Activated naive CD4-positive, alpha-beta T cell treated with anti-CD3 and anti-CD28 coated beads, Interleukin-2, amount 50 U/mL, for 24 hours (primary cell): ENCODE measurements around the gene CHMP4A.

Source experiments
- H3K27ac Mint-ChIP-seq: one replicate; pipeline ENCODE4 v1.8.0; 2021; ENCODE audit warnings: mild to moderate bottlenecking, mixed read lengths
- H3K27me3 Mint-ChIP-seq: one replicate; pipeline ENCODE4 v1.8.0; 2021; ENCODE audit warnings: mixed read lengths
- H3K36me3 Mint-ChIP-seq: one replicate; pipeline ENCODE4 v1.8.0; 2021; ENCODE audit warnings: mixed read lengths
- H3K4me1 Mint-ChIP-seq: one replicate; pipeline ENCODE4 v1.8.0; 2021; ENCODE audit warnings: mixed read lengths
- H3K4me3 Mint-ChIP-seq: one replicate; pipeline ENCODE4 v1.8.0; 2021; ENCODE audit warnings: mild to moderate bottlenecking, mixed read lengths
- H3K9me3 Mint-ChIP-seq: one replicate; pipeline ENCODE4 v1.8.0; 2021; ENCODE audit warnings: mixed read lengths

CHMP4A gene

GRCh38 chr14:24195186-24196070 is 17.9 kb downstream of the CHMP4A start, which contains the start of gene TM9SF1:
Gene TM9SF1 (minus strand): TSS chr14:24195441. CDS start chr14:24195019, 422 bp downstream.
- H3K27ac Mint-ChIP-seq, result peak within 1 kb of the TSS; percentile 97
- peak within 1 kb of the TSS; percentile 94 for H3K4me3 Mint-ChIP-seq
- no peaks in the 10 kb centered on the region for H3K27me3 Mint-ChIP-seq
- no peaks in the 10 kb centered on the region for H3K9me3 Mint-ChIP-seq
- H3K36me3 Mint-ChIP-seq, result peaks cover 8% of the 10 kb centered on the region
- H3K4me1 Mint-ChIP-seq, result peaks cover 57% of the 10 kb centered on the region

GRCh38 chr14:24194873-24195185 is 18.5 kb downstream of the CHMP4A start:
- Mint-ChIP-seq H3K4me1 (peaks cover 60% of the 10 kb centered on the region), H3K36me3 (peaks cover 8% of the 10 kb centered on the region), H3K27ac (peak overlapping the region; percentile 57), H3K9me3 (no peaks in the 10 kb centered on the region), H3K27me3 (no peaks in the 10 kb centered on the region), H3K4me3 (peak overlapping the region; percentile 94)

- peaks cover 62% of the 10 kb centered on the region for H3K4me1 Mint-ChIP-seq
- H3K9me3 Mint-ChIP-seq, result no peaks in the 10 kb centered on the region
- no peaks in the 10 kb centered on the region for H3K27me3 Mint-ChIP-seq
- peaks cover 8% of the 10 kb centered on the region for H3K36me3 Mint-ChIP-seq
- peak overlapping the region; percentile 94 for H3K4me3 Mint-ChIP-seq
- H3K27ac Mint-ChIP-seq, result peak overlapping the region; percentile 57
Measured at GRCh38 chr14:24194186-24194872, 19.0 kb downstream of the CHMP4A start.

- peaks cover 62% of the 10 kb centered on the region for H3K4me1 Mint-ChIP-seq
- H3K36me3 Mint-ChIP-seq, result peaks cover 4% of the 10 kb centered on the region
- no peak overlapping the region for H3K27ac Mint-ChIP-seq
- no peaks in the 10 kb centered on the region for H3K27me3 Mint-ChIP-seq
- no peaks in the 10 kb centered on the region for H3K9me3 Mint-ChIP-seq
- H3K4me3 Mint-ChIP-seq, result no peak overlapping the region
Measured at GRCh38 chr14:24192933-24193332, 20.4 kb downstream of the CHMP4A start.

- Mint-ChIP-seq H3K9me3 (no peaks in the 10 kb centered on the region), H3K27ac (no peak overlapping the region), H3K4me1 (peaks cover 62% of the 10 kb centered on the region), H3K4me3 (no peak overlapping the region), H3K27me3 (no peaks in the 10 kb centered on the region), H3K36me3 (peaks cover 5% of the 10 kb centered on the region)
Measured at GRCh38 chr14:24190416-24190815, 22.9 kb downstream of the CHMP4A start.

GRCh38 chr14:24189460-24189859 is 23.8 kb downstream of the CHMP4A start:
- no peaks in the 10 kb centered on the region for H3K27me3 Mint-ChIP-seq
- H3K4me3 Mint-ChIP-seq, result peak overlapping the region; percentile 92
- peaks cover 5% of the 10 kb centered on the region for H3K36me3 Mint-ChIP-seq
- H3K4me1 Mint-ChIP-seq, result peaks cover 57% of the 10 kb centered on the region
- H3K27ac Mint-ChIP-seq, result no peak overlapping the region
- no peaks in the 10 kb centered on the region for H3K9me3 Mint-ChIP-seq

GRCh38 chr14:24189059-24189375 is 24.3 kb downstream of the CHMP4A start:
- H3K9me3 Mint-ChIP-seq, result no peaks in the 10 kb centered on the region
- peak overlapping the region; percentile 92 for H3K4me3 Mint-ChIP-seq
- H3K4me1 Mint-ChIP-seq, result peaks cover 53% of the 10 kb centered on the region
- no peak overlapping the region for H3K27ac Mint-ChIP-seq
- no peaks in the 10 kb centered on the region for H3K27me3 Mint-ChIP-seq
- peaks cover 5% of the 10 kb centered on the region for H3K36me3 Mint-ChIP-seq

GRCh38 chr14:24188251-24189058 is 24.8 kb downstream of the CHMP4A start, which contains the start of gene IPO4:
Gene IPO4 (minus strand): TSS chr14:24188816. CDS start chr14:24188787, 29 bp downstream.
- H3K4me1 Mint-ChIP-seq, result peaks cover 50% of the 10 kb centered on the region
- peak within 1 kb of the TSS; percentile 92 for H3K4me3 Mint-ChIP-seq
- H3K36me3 Mint-ChIP-seq, result peaks cover 5% of the 10 kb centered on the region
- no peaks in the 10 kb centered on the region for H3K9me3 Mint-ChIP-seq
- H3K27ac Mint-ChIP-seq, result peak within 1 kb of the TSS; percentile 88
- H3K27me3 Mint-ChIP-seq, result no peaks in the 10 kb centered on the region

- Mint-ChIP-seq H3K27ac (peak overlapping the region; percentile 79), H3K4me3 (peak overlapping the region; percentile 92), H3K9me3 (no peaks in the 10 kb centered on the region), H3K27me3 (no peaks in the 10 kb centered on the region), H3K4me1 (peaks cover 48% of the 10 kb centered on the region), H3K36me3 (peaks cover 7% of the 10 kb centered on the region)
Measured at GRCh38 chr14:24187539-24187915, 25.8 kb downstream of the CHMP4A start.

GRCh38 chr14:24186831-24187538 is 26.3 kb downstream of the CHMP4A start:
- Mint-ChIP-seq H3K27me3 (no peaks in the 10 kb centered on the region), H3K27ac (no peak overlapping the region), H3K9me3 (no peaks in the 10 kb centered on the region), H3K4me1 (peaks cover 44% of the 10 kb centered on the region), H3K36me3 (peaks cover 4% of the 10 kb centered on the region), H3K4me3 (peak overlapping the region; percentile 92)

- H3K9me3 Mint-ChIP-seq, result no peaks in the 10 kb centered on the region
- no peaks in the 10 kb centered on the region for H3K27me3 Mint-ChIP-seq
- no peak overlapping the region for H3K4me3 Mint-ChIP-seq
- H3K36me3 Mint-ChIP-seq, result peaks cover 7% of the 10 kb centered on the region
- peaks cover 36% of the 10 kb centered on the region for H3K4me1 Mint-ChIP-seq
- no peak overlapping the region for H3K27ac Mint-ChIP-seq
Measured at GRCh38 chr14:24185741-24186140, 27.5 kb downstream of the CHMP4A start.

GRCh38 chr14:24185026-24185425 is 28.3 kb downstream of the CHMP4A start:
- Mint-ChIP-seq H3K9me3 (no peaks in the 10 kb centered on the region), H3K4me1 (peaks cover 34% of the 10 kb centered on the region), H3K27me3 (no peaks in the 10 kb centered on the region), H3K27ac (peak overlapping the region; percentile 12), H3K36me3 (peaks cover 7% of the 10 kb centered on the region), H3K4me3 (no peak overlapping the region)

- no peaks in the 10 kb centered on the region for H3K27me3 Mint-ChIP-seq
- H3K4me3 Mint-ChIP-seq, result no peak overlapping the region
- H3K36me3 Mint-ChIP-seq, result peaks cover 7% of the 10 kb centered on the region
- H3K4me1 Mint-ChIP-seq, result peaks cover 29% of the 10 kb centered on the region
- H3K9me3 Mint-ChIP-seq, result no peaks in the 10 kb centered on the region
- no peak overlapping the region for H3K27ac Mint-ChIP-seq
Measured at GRCh38 chr14:24184104-24184970, 29.0 kb downstream of the CHMP4A start.

GRCh38 chr14:24183014-24183481 is 30.2 kb downstream of the CHMP4A start:
- Mint-ChIP-seq H3K36me3 (peaks cover 7% of the 10 kb centered on the region), H3K4me1 (peaks cover 20% of the 10 kb centered on the region), H3K4me3 (no peak overlapping the region), H3K27ac (no peak overlapping the region), H3K9me3 (no peaks in the 10 kb centered on the region), H3K27me3 (no peaks in the 10 kb centered on the region)
